ENCODE data around the gene TMEM100.

GRCh38 chr17:55708175-55708974, 14.3 kb downstream of the TMEM100 start:
- TF ChIP-seq CTCF (conservative IDR thresholded peaks at IDR 0.05) (no peak), EZH2 (IDR thresholded peaks at IDR 0.05; ENCODE audit: low read depth) (no peak)
